DMS79 (cell line): Measurements from ENCODE around the gene ADAMTS12.
"Not testable (repeated sequence)": the region's sequence is repeated elsewhere in the genome, so short reads cannot be mapped to it uniquely, and the experiment has no call there.

Experiments
- DNase-seq: peaks from one replicate; lab custom pipeline; 2025; lab: John Stamatoyannopoulos, UW

Gene ADAMTS12

GRCh38 chr5:33891788-33892619 lies at the start of gene ADAMTS12:
Gene ADAMTS12 (minus strand): TSS chr5:33891990. CDS start chr5:33891856, 134 bp downstream.
- DNase-seq, result no peak

- DNase-seq, result no peak
Observed at GRCh38 chr5:33941090-33941489, 49.3 kb upstream of the ADAMTS12 start.

- DNase-seq, result no peak
Observed at GRCh38 chr5:33939556-33940262, 47.9 kb upstream of the ADAMTS12 start.

GRCh38 chr5:33938881-33939280 lies 47.1 kb upstream of the ADAMTS12 start:
- DNase-seq, result no peak

- DNase-seq, result no peak
Observed at GRCh38 chr5:33938507-33938796, 46.7 kb upstream of the ADAMTS12 start.

- DNase-seq, result no peak
Observed at GRCh38 chr5:33937707-33938506, 46.1 kb upstream of the ADAMTS12 start.

GRCh38 chr5:33937017-33937706 lies 45.4 kb upstream of the ADAMTS12 start:
- no peak for DNase-seq

- DNase-seq, result no peak
Observed at GRCh38 chr5:33936381-33937016, 44.7 kb upstream of the ADAMTS12 start, which contains the start of gene RXFP3. Gene RXFP3 (plus strand): TSS chr5:33936386. CDS start chr5:33936741, 355 bp downstream.

- no peak for DNase-seq
Observed at GRCh38 chr5:33936004-33936380, 44.2 kb upstream of the ADAMTS12 start.

- DNase-seq, result no peak
Observed at GRCh38 chr5:33934176-33934575, 42.4 kb upstream of the ADAMTS12 start.

- DNase-seq, result no peak
Observed at GRCh38 chr5:33933723-33934169, 42.0 kb upstream of the ADAMTS12 start.

- DNase-seq, result no peak
Observed at GRCh38 chr5:33931136-33931535, 39.3 kb upstream of the ADAMTS12 start.

GRCh38 chr5:33929925-33930690 lies 38.3 kb upstream of the ADAMTS12 start:
- DNase-seq, result no peak

- no peak for DNase-seq
Observed at GRCh38 chr5:33928283-33928682, 36.5 kb upstream of the ADAMTS12 start.

GRCh38 chr5:33927685-33928084 lies 35.9 kb upstream of the ADAMTS12 start:
- DNase-seq, result no peak

- no peak for DNase-seq
Observed at GRCh38 chr5:33925278-33925677, 33.5 kb upstream of the ADAMTS12 start.

GRCh38 chr5:33921002-33921401 lies 29.2 kb upstream of the ADAMTS12 start:
- DNase-seq, result no peak

GRCh38 chr5:33914844-33915243 lies 23.1 kb upstream of the ADAMTS12 start:
- not testable (repeated sequence) for DNase-seq

GRCh38 chr5:33906248-33906647 lies 14.5 kb upstream of the ADAMTS12 start:
- not testable (repeated sequence) for DNase-seq

GRCh38 chr5:33905381-33905780 lies 13.6 kb upstream of the ADAMTS12 start:
- no peak for DNase-seq

- no peak for DNase-seq
Observed at GRCh38 chr5:33903118-33903517, 11.3 kb upstream of the ADAMTS12 start.
